ENCODE data around the gene SAMD4B. TPM values are rescaled to one million over a fixed set of nuclear protein-coding genes. Genes with fewer than 3 reads are reported as not detected.

Gene SAMD4B
- total RNA-seq, 1 donor from 2014 or later: 158 TPM

DNA sequence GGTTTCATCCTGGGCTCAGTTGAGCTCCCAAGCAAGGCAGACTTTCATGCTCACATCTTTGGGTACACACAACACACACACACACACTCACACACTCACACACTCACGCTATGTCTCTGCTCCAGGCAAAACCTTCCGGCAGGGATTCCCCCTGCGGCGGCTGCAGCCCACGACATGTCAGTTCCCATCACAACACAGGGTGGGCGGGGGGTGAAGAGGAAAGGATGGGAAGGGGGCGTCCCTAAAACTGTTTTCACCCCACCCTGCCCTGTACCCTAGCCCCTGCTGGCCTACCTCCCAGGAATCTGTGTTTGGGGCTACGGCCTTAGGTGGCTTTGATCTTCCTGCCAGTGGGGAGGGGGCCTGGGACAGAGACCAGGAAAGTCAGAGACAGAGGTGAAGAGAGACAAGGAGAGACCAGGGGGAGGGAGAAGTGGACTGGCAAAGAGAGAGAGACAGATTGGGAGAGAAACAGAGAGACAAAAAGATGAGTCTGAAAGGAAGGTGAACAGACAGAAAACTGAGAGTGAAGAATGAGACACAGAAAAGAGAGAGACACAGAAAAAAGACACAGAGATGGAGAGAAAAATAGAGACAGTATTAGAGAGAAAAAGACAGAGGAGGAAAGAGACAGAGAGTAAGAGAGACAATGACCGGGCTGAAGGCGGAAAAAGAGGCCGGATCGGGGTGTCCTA lies 25.4 kb upstream of the SAMD4B start:
- Mint-ChIP-seq H3K4me3 (no peak overlapping the region), H3K4me1 (peaks cover 18% of the 10 kb centered on the region), H3K27me3 (ENCODE audit: low read depth) (peaks cover 31% of the 10 kb centered on the region), H3K27ac (ENCODE audit: unreplicated experiment) (peak overlapping the region; percentile 32), H3K36me3 (ENCODE audit: low read depth) (peaks cover 2% of the 10 kb centered on the region), H3K9me3 (no peaks in the 10 kb centered on the region)
- TF ChIP-seq CTCF (conservative IDR thresholded peaks at IDR 0.05): no peak
- no peak for DNase-seq (ENCODE audit: low read depth, low spot score)

DNA sequence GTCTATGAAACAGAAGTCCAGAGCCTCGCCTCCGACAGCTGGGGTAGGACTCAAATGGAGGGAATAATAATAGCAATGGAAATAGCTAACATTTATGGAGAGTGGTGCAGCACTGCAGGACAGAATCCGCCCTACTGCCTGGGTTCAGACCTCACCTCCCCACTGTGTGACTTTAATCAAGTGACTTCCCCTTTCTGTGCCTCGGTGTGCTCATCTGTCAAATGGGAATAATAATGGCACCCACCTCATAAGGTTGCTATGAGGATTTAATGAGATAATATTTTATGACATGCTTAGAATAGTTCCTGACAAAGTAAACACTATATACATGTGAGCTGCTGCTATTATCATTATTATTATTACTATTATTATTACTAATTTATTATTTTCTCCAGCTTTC lies 24.7 kb upstream of the SAMD4B start:
- Mint-ChIP-seq H3K9me3 (no peaks in the 10 kb centered on the region), H3K27me3 (ENCODE audit: low read depth) (peaks cover 36% of the 10 kb centered on the region), H3K36me3 (ENCODE audit: low read depth) (peaks cover 2% of the 10 kb centered on the region), H3K27ac (ENCODE audit: unreplicated experiment) (no peak overlapping the region), H3K4me1 (peaks cover 20% of the 10 kb centered on the region), H3K4me3 (no peak overlapping the region)
- no peak for TF ChIP-seq CTCF (conservative IDR thresholded peaks at IDR 0.05)
- DNase-seq (ENCODE audit: low read depth, low spot score): no peak

- peaks cover 20% of the 10 kb centered on the region for H3K4me1 Mint-ChIP-seq
- no peaks in the 10 kb centered on the region for H3K9me3 Mint-ChIP-seq
- no peak for TF ChIP-seq CTCF (conservative IDR thresholded peaks at IDR 0.05)
- no peak overlapping the region for H3K27ac Mint-ChIP-seq (ENCODE audit: unreplicated experiment)
- peaks cover 42% of the 10 kb centered on the region for H3K27me3 Mint-ChIP-seq (ENCODE audit: low read depth)
- no peak overlapping the region for H3K4me3 Mint-ChIP-seq
- no peak for DNase-seq (ENCODE audit: low read depth, low spot score)
- H3K36me3 Mint-ChIP-seq (ENCODE audit: low read depth): peaks cover 2% of the 10 kb centered on the region
These were observed 24.1 kb upstream of the SAMD4B start for GRCh38 chr19:39318071-39318470.

DNA sequence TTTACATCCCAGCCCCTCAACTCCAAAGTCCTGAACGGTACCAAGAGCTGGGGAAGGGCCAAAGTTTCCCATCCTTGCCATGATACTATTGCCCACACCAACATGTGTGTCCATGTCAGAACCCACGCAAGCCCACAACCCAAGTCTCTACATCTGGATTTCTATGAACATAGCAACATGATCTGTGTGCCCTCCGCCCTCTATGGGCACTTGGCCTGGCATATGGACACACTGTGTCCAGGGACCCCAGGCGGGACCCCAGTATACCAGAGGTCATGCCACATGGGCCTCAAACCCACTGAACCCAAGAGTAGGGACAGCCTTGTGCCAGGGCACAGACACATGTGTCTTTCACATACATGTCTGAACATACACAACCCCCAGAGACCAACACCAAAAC lies 23.5 kb upstream of the SAMD4B start:
- no peaks in the 10 kb centered on the region for H3K36me3 Mint-ChIP-seq (ENCODE audit: low read depth)
- peaks cover 46% of the 10 kb centered on the region for H3K27me3 Mint-ChIP-seq (ENCODE audit: low read depth)
- H3K4me3 Mint-ChIP-seq: peak overlapping the region; percentile 68
- H3K9me3 Mint-ChIP-seq: no peaks in the 10 kb centered on the region
- DNase-seq (ENCODE audit: low read depth, low spot score): no peak
- H3K4me1 Mint-ChIP-seq: peaks cover 20% of the 10 kb centered on the region
- TF ChIP-seq CTCF (conservative IDR thresholded peaks at IDR 0.05): no peak
- H3K27ac Mint-ChIP-seq (ENCODE audit: unreplicated experiment): no peak overlapping the region

DNA sequence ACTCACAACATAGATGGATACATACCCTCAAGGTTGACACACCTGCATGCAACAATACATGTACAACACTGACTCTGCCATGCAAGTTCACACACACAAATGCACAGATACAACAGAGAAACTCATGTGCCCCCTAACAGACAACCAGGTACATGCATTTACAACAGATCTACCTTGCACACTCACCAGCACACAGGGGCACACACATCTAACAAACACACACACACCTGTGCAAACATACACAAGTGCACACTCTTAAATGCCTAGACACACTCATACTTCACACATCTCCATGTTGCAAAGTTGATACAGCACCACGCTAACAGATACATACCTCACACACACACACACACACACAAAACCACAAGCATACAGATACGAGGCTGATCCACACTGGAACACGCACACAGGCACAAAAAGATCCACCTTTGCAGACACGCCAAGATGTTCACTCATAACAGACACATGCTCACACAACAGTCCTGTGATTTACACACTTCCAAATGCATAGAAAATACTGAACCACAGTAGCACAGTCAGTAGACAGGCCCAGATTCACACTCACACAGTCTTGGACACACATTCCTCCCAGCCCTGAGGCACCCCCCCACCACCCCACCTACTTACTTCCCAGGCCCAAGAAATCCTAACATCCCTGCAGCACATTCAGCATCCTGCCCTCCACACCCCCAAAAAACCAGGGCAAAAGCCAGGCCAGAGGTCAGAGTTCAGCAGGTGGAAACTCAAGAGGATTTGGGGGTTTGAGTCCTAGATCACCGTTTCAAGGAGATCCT lies 22.9 kb upstream of the SAMD4B start:
- Mint-ChIP-seq H3K4me1 (peaks cover 20% of the 10 kb centered on the region), H3K36me3 (ENCODE audit: low read depth) (no peaks in the 10 kb centered on the region), H3K4me3 (peak overlapping the region; percentile 68), H3K9me3 (no peaks in the 10 kb centered on the region), H3K27me3 (ENCODE audit: low read depth) (peaks cover 52% of the 10 kb centered on the region), H3K27ac (ENCODE audit: unreplicated experiment) (no peak overlapping the region)
- no peak for TF ChIP-seq CTCF (conservative IDR thresholded peaks at IDR 0.05)
- DNase-seq (ENCODE audit: low read depth, low spot score): no peak
